ENCODE results near the gene SH2D1A.

DNA sequence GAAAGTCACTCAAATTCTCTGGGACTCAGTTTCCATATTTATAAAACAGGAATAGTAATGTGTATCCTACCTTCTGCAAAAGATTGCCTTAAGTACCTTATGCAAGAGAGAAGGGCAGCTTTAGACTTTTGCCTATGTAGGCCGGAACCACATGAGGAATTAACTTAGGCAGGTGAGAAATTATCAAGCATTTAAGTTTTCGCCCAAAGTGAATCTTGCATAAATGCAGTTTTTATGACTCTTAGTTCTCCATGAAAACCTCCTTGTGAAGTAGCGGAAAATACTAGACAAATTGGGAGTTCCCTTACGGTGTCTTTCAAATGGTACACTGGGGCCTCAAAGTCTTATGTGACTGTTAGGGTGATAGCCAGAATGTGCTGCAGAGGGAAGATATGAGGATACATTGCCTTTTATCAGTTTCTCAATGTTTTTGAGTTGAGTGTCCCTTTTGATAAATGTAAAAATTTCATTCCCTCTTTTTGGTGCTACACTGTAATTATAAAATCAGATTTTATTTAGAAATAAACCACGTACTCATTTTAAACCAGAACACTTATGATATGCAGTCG lies 2.6 kb downstream of the SH2D1A start:
- TF ChIP-seq, protein P1, sequence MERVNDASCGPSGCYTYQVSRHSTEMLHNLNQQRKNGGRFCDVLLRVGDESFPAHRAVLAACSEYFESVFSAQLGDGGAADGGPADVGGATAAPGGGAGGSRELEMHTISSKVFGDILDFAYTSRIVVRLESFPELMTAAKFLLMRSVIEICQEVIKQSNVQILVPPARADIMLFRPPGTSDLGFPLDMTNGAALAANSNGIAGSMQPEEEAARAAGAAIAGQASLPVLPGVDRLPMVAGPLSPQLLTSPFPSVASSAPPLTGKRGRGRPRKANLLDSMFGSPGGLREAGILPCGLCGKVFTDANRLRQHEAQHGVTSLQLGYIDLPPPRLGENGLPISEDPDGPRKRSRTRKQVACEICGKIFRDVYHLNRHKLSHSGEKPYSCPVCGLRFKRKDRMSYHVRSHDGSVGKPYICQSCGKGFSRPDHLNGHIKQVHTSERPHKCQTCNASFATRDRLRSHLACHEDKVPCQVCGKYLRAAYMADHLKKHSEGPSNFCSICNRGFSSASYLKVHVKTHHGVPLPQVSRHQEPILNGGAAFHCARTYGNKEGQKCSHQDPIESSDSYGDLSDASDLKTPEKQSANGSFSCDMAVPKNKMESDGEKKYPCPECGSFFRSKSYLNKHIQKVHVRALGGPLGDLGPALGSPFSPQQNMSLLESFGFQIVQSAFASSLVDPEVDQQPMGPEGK (CRISPR knock-in tag; IDR thresholded peaks at IDR 0.05; ENCODE audit: borderline replicate concordance) = no peak
- no peak for TF ChIP-seq ZNF8 (CRISPR knock-in tag; IDR thresholded peaks at IDR 0.05)
- no peak for TF ChIP-seq ZFP3 (CRISPR knock-in tag; IDR thresholded peaks at IDR 0.05)
- TF ChIP-seq, protein P2, sequence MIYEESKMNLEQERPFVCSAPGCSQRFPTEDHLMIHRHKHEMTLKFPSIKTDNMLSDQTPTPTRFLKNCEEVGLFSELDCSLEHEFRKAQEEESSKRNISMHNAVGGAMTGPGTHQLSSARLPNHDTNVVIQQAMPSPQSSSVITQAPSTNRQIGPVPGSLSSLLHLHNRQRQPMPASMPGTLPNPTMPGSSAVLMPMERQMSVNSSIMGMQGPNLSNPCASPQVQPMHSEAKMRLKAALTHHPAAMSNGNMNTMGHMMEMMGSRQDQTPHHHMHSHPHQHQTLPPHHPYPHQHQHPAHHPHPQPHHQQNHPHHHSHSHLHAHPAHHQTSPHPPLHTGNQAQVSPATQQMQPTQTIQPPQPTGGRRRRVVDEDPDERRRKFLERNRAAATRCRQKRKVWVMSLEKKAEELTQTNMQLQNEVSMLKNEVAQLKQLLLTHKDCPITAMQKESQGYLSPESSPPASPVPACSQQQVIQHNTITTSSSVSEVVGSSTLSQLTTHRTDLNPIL (CRISPR knock-in tag; IDR thresholded peaks at IDR 0.05; ENCODE audit: low read depth) = no peak
- TF ChIP-seq ARNTL (CRISPR knock-in tag; IDR thresholded peaks at IDR 0.05; ENCODE audit: borderline replicate concordance, low read depth) = no peak
- no peak for TF ChIP-seq PPARA (CRISPR knock-in tag; IDR thresholded peaks at IDR 0.05; ENCODE audit: borderline replicate concordance)
- TF ChIP-seq ISL1 (CRISPR knock-in tag; IDR thresholded peaks at IDR 0.05) = no peak
- TF ChIP-seq, protein P3, sequence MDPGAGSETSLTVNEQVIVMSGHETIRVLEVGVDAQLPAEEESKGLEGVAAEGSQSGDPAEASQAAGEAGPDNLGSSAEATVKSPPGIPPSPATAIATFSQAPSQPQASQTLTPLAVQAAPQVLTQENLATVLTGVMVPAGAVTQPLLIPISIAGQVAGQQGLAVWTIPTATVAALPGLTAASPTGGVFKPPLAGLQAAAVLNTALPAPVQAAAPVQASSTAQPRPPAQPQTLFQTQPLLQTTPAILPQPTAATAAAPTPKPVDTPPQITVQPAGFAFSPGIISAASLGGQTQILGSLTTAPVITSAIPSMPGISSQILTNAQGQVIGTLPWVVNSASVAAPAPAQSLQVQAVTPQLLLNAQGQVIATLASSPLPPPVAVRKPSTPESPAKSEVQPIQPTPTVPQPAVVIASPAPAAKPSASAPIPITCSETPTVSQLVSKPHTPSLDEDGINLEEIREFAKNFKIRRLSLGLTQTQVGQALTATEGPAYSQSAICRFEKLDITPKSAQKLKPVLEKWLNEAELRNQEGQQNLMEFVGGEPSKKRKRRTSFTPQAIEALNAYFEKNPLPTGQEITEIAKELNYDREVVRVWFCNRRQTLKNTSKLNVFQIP (CRISPR knock-in tag; IDR thresholded peaks at IDR 0.05; ENCODE audit: borderline replicate concordance, low read depth) = no peak
- TF ChIP-seq BACH2 (CRISPR knock-in tag; IDR thresholded peaks at IDR 0.05; ENCODE audit: borderline replicate concordance) = no peak
- TF ChIP-seq ZNF70 (CRISPR knock-in tag; IDR thresholded peaks at IDR 0.05) = no peak
- no peak for TF ChIP-seq RARB (CRISPR knock-in tag; IDR thresholded peaks at IDR 0.05)
- TF ChIP-seq, protein P4, sequence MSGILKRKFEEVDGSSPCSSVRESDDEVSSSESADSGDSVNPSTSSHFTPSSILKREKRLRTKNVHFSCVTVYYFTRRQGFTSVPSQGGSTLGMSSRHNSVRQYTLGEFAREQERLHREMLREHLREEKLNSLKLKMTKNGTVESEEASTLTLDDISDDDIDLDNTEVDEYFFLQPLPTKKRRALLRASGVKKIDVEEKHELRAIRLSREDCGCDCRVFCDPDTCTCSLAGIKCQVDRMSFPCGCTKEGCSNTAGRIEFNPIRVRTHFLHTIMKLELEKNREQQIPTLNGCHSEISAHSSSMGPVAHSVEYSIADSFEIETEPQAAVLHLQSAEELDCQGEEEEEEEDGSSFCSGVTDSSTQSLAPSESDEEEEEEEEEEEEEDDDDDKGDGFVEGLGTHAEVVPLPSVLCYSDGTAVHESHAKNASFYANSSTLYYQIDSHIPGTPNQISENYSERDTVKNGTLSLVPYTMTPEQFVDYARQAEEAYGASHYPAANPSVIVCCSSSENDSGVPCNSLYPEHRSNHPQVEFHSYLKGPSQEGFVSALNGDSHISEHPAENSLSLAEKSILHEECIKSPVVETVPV (CRISPR knock-in tag; IDR thresholded peaks at IDR 0.05) = no peak
